ENCODE measurements around the gene ABR. TPM values are rescaled to one million over a fixed set of nuclear protein-coding genes. Genes with fewer than 3 reads are reported as not detected.

ABR gene
- total and polyA plus RNA-seq, 2 of the 8 experiments (the other 6 are each of a cell fraction or from before 2014, with no cell fraction given): 44.8 to 47.2 TPM

DNA sequence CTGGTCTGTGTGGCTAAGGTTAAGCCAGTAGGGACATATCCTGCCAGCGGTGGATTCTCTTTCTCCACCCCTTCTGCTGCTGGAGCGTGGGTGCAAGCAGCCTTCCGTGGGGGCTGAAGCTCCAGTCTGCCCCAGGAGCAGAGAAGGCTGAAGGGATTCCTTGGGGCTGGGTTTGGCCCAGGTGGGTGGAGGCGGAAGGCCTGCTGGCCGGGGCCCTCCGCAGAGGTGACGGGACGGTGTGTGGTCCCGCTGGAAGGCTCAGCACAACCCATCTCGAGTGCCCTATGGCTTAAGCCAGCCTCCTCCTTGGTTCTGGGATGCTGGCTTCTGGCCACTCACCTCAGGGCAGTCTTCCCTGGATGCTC lies 169.7 kb downstream of the ABR start:
- Histone ChIP-seq H3K23ac (ENCODE audit: insufficient read length) (no peak overlapping the region), H3K4me2 (ENCODE audit: insufficient read depth in 1 of 2, low read depth in 2 of 2, low read length in 2 of 2) (no peak overlapping the region), H3K4me3 (ENCODE audit: extremely low read depth in 1 of 4, insufficient read depth in 2 of 4, low read depth in 3 of 4, low read length in 4 of 4) (no peak overlapping the region), H3K4ac (replicated peaks; ENCODE audit: insufficient read length, low read depth, low read length) (no peak overlapping the region), H4K91ac (replicated peaks; ENCODE audit: insufficient read length, low read length) (no peak overlapping the region), H4K8ac (ENCODE audit: extremely low read depth, insufficient read depth, low read length) (no peak overlapping the region), H2BK20ac (ENCODE audit: low read length) (no peak overlapping the region), H3K79me2 (ENCODE audit: control insufficient read depth in 1 of 2, insufficient read depth in 2 of 2, low read length in 2 of 2) (no peaks in the 10 kb centered on the region), H3K9me3 (ENCODE audit: insufficient read depth in 2 of 2, low read depth in 1 of 2, low read length in 1 of 2) (no peaks in the 10 kb centered on the region), H4K20me1 (replicated peaks in 1 of 2; ENCODE audit: control insufficient read depth in 1 of 2, insufficient read depth in 2 of 2, low read length in 2 of 2) (peaks cover 0 to 3% of the 10 kb centered on the region in 2 experiments), H4K5ac (ENCODE audit: insufficient read length, low read depth, low read length) (no peak overlapping the region), H2BK15ac (ENCODE audit: low read length) (no peak overlapping the region), H3K27ac (ENCODE audit: low read depth, low read length) (no peak overlapping the region), H3K27me3 (replicated peaks in 1 of 4; ENCODE audit: control insufficient read depth in 3 of 4, extremely low read depth in 1 of 4, insufficient read depth in 3 of 4, low read length in 3 of 4) (no peaks in the 10 kb centered on the region), H3K23me2 (ENCODE audit: low read depth, low read length) (no peaks in the 10 kb centered on the region), H3K4me1 (replicated peaks in 1 of 4; ENCODE audit: control insufficient read depth in 3 of 4, insufficient read depth in 4 of 4, low read length in 3 of 4) (no peaks in the 10 kb centered on the region; a peak in 4 of 7 replicates), H3K18ac (ENCODE audit: extremely low read depth, low read length) (no peak overlapping the region), H3K14ac (ENCODE audit: insufficient read length) (no peak overlapping the region), H3K36me3 (ENCODE audit: control insufficient read depth in 2 of 4, insufficient read depth in 4 of 4, low read length in 3 of 4) (peaks cover 0 to 8% (median 0%) of the 10 kb centered on the region in 4 experiments; a peak in 2 of 8 replicates), H2AFZ (ENCODE audit: low read length) (no peak overlapping the region), H2BK120ac (replicated peaks; ENCODE audit: low read depth, low read length) (no peak overlapping the region), H3K9ac (replicated peaks in 1 of 4; ENCODE audit: extremely low read depth in 1 of 4, low read depth in 3 of 4, low read length in 3 of 4) (no peak overlapping the region), H2AK5ac (ENCODE audit: low read depth, low read length) (no peak overlapping the region), H3K56ac (replicated peaks; ENCODE audit: insufficient read length, low read depth, low read length) (no peak overlapping the region), H2BK5ac (ENCODE audit: low read depth, low read length) (no peak overlapping the region), H3K79me1 (ENCODE audit: low read depth, low read length) (no peaks in the 10 kb centered on the region), H2BK12ac (ENCODE audit: low read depth, low read length) (no peak overlapping the region)
- FAIRE-seq (no peak), DNase-seq (ENCODE audit: low read depth in 1 of 2, low spot score in 2 of 2) (no peak)
- POLR2A ChIA-PET (ENCODE audit: partially characterized antibody): no interaction called here
- 87% methylated on average over 8 of the region's 10 CpGs; no CpG with 5 or more reads in 1 of the 2 experiments for whole genome bisulfite sequencing, 2 experiments (ENCODE audit: extremely low coverage in 1 of 2, insufficient coverage in 1 of 2, insufficient read length in 1 of 2, insufficient replicate concordance in 2 of 2, low coverage in 1 of 2, low lambda C conversion rate in 2 of 2, missing lambda C conversion rate in 1 of 2)
- CTCF ChIA-PET (ENCODE audit: partially characterized antibody): interaction anchor here (1.2 to 1.5 kb wide), 2 partner anchors 11 to 47 kb away, joined by 4 to 7 read pairs; no protein-coding TSS in a partner anchor
- TF ChIP-seq NRF1 (IDR thresholded peaks at IDR 0.05; ENCODE audit: low read depth, low read length): no peak
- TF ChIP-seq SAP30 (IDR thresholded peaks at IDR 0.05; ENCODE audit: insufficient read depth, insufficient replicate concordance, low read length): no peak
- TF ChIP-seq CEBPB (IDR thresholded peaks at IDR 0.05; ENCODE audit: low read depth, low read length): no peak
- TF ChIP-seq RFX5 (IDR thresholded peaks at IDR 0.05; ENCODE audit: borderline replicate concordance, low read depth, low read length): no peak
- TF ChIP-seq PHF8 (conservative IDR thresholded peaks at IDR 0.05; ENCODE audit: low read depth, low read length): no peak
- TF ChIP-seq ZNF274 (IDR thresholded peaks at IDR 0.05; ENCODE audit: borderline replicate concordance, extremely low read depth, low read length): no peak
- no peak for TF ChIP-seq FOSL1 (IDR thresholded peaks at IDR 0.05; ENCODE audit: insufficient read depth, low read depth, low read length)
- TF ChIP-seq CREB1 (IDR thresholded peaks at IDR 0.05): no peak
- TF ChIP-seq GABPA (IDR thresholded peaks at IDR 0.05; ENCODE audit: borderline replicate concordance, insufficient read depth, low read length): no peak
- no peak for TF ChIP-seq TAF1 (IDR thresholded peaks at IDR 0.05; ENCODE audit: low read depth, low read length)
- no peak for TF ChIP-seq JUN (IDR thresholded peaks at IDR 0.05; ENCODE audit: low read depth, low read length)
- no peak for TF ChIP-seq CHD1 (IDR thresholded peaks at IDR 0.05; ENCODE audit: low read depth, low read length)
- TF ChIP-seq EZH2 (IDR thresholded peaks at IDR 0.05; ENCODE audit: low read depth, low read length, severe bottlenecking): no peak
